ENCODE measurements around the gene NRXN2. TPM values are rescaled to one million over a fixed set of nuclear protein-coding genes. Genes with fewer than 3 reads are reported as not detected.

NRXN2 gene
- total and polyA plus RNA-seq, 2 of the 13 experiments (the other 11 are each of a cell fraction or from before 2014, with no cell fraction given), result not detected

DNA sequence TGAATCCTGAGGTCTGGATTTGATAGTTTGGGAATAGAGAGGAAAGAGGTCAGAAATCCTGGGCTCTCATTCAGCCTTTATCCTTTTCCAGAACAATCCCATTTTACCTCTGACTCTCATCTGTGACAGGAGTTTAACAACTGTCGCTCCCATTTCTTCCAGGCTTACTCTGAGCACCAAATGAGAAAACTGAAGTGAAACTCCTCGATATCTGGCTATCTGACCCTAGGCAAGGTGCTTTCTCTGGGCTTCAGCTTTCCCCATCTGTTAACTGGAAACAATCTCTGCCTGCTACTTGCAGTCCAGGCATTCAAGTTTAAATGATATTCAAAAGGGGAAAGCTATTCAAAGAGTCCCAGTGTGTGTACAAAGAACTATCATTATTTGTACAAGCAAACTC lies 50.1 kb downstream of the NRXN2 start:
- in situ Hi-C loops (cut with HindIII; ENCODE audit: extremely low pct_ligation_motif_present, low pct_unique_long_range_greater_than_20kb), result no loop called here
- Histone ChIP-seq H3K4me2 (ENCODE audit: low read depth, low read length) (no peak overlapping the region), H3K79me2 (ENCODE audit: insufficient read depth, low read length) (no peaks in the 10 kb centered on the region), H4K20me1 (ENCODE audit: insufficient read depth, low read length) (no peaks in the 10 kb centered on the region), H3K36me3 (replicated peaks in 1 of 2; ENCODE audit: control insufficient read depth in 1 of 2, insufficient read depth in 2 of 2, low read length in 2 of 2) (no peaks in the 10 kb centered on the region), H3K4me3 (replicated peaks in 1 of 3; ENCODE audit: insufficient read depth in 1 of 3, low read depth in 2 of 3, low read length in 3 of 3) (no peak overlapping the region), H3K27me3 (ENCODE audit: control insufficient read depth in 1 of 2, insufficient read depth in 2 of 2, low read length in 2 of 2) (peaks cover 10 to 83% of the 10 kb centered on the region in 2 experiments), H2AFZ (ENCODE audit: low read length) (no peak overlapping the region), H3K27ac (ENCODE audit: extremely low read length, insufficient read depth, low read length) (no peak overlapping the region), H3K9me3 (ENCODE audit: low read length) (no peaks in the 10 kb centered on the region), H3K9ac (ENCODE audit: insufficient read depth, low read depth, low read length) (no peak overlapping the region), H3K4me1 (ENCODE audit: insufficient read depth, low read length) (peaks cover 11% of the 10 kb centered on the region; the same call in 1 of the 2 replicates)
- CTCF ChIA-PET (ENCODE audit: low intra/inter-chr PET ratio, low total read pairs), result no interaction called here
- POLR2A ChIA-PET, result no interaction called here
- TF ChIP-seq TCF7L2 (IDR thresholded peaks at IDR 0.05; ENCODE audit: low read depth, low read length) (no peak), IRF2 (CRISPR knock-in tag; IDR thresholded peaks at IDR 0.05) (no peak), ZBTB3 (CRISPR knock-in tag; IDR thresholded peaks at IDR 0.05; ENCODE audit: borderline replicate concordance, low read depth) (no peak), ATF7 (IDR thresholded peaks at IDR 0.05) (no peak), ATF7 (CRISPR knock-in tag; IDR thresholded peaks at IDR 0.05) (no peak), KMT2B (CRISPR knock-in tag; IDR thresholded peaks at IDR 0.05) (no peak), KAT8 (CRISPR knock-in tag; IDR thresholded peaks at IDR 0.05) (no peak), AHR (CRISPR knock-in tag; IDR thresholded peaks at IDR 0.05) (no peak), HOXA7 (CRISPR knock-in tag; IDR thresholded peaks at IDR 0.05) (no peak), ZSCAN20 (CRISPR knock-in tag; IDR thresholded peaks at IDR 0.05; ENCODE audit: borderline replicate concordance) (no peak), ZNF207 (IDR thresholded peaks at IDR 0.05; ENCODE audit: borderline replicate concordance) (no peak)
- TF ChIP-seq, protein P1, sequence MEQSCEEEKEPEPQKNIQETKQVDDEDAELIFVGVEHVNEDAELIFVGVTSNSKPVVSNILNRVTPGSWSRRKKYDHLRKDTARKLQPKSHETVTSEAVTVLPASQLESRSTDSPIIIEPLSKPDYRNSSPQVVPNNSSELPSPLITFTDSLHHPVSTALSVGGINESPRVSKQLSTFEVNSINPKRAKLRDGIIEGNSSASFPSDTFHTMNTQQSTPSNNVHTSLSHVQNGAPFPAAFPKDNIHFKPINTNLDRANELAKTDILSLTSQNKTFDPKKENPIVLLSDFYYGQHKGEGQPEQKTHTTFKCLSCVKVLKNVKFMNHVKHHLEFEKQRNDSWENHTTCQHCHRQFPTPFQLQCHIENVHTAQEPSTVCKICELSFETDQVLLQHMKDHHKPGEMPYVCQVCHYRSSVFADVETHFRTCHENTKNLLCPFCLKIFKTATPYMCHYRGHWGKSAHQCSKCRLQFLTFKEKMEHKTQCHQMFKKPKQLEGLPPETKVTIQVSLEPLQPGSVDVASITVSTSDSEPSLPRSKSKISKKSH (CRISPR knock-in tag; IDR thresholded peaks at IDR 0.05; ENCODE audit: borderline replicate concordance), result no peak
- TF ChIP-seq, protein P2, sequence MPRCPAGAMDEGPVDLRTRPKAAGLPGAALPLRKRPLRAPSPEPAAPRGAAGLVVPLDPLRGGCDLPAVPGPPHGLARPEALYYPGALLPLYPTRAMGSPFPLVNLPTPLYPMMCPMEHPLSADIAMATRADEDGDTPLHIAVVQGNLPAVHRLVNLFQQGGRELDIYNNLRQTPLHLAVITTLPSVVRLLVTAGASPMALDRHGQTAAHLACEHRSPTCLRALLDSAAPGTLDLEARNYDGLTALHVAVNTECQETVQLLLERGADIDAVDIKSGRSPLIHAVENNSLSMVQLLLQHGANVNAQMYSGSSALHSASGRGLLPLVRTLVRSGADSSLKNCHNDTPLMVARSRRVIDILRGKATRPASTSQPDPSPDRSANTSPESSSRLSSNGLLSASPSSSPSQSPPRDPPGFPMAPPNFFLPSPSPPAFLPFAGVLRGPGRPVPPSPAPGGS (CRISPR knock-in tag; IDR thresholded peaks at IDR 0.05), result no peak
- intact Hi-C loops (cut with micrococcal nuclease; ENCODE audit: unreplicated experiment), result no loop called here
- FAIRE-seq (no peak), ATAC-seq (no peak), DNase-seq (ENCODE audit: low spot score) (no peak)
- WGBS (ENCODE audit: low lambda C conversion rate), result 0% methylated on average over 2 of the region's 2 CpGs
- BruUV-seq (replicated peaks), result no TSS peak
